ENCODE results near the gene MEF2D.
A peak's percentile ranks its signal among the peaks of the same experiment; 100 is the strongest.

Gene MEF2D

GRCh38 chr1:156436141-156437036 is 64.2 kb downstream of the MEF2D start:
- DNase-seq (ENCODE audit: insufficient read length): no peak
- no peak for FAIRE-seq
- TF ChIP-seq TAF1 (IDR thresholded peaks at IDR 0.05; ENCODE audit: borderline replicate concordance, low read depth, low read length): no peak
- no peak for TF ChIP-seq POLR2A (IDR thresholded peaks at IDR 0.05; ENCODE audit: low read depth, low read length)
- TF ChIP-seq POLR2AphosphoS5 (IDR thresholded peaks at IDR 0.05; ENCODE audit: low read depth, low read length): no peak

- TF ChIP-seq POLR2A (IDR thresholded peaks at IDR 0.05; ENCODE audit: low read depth, low read length) (no peak), POLR2AphosphoS5 (IDR thresholded peaks at IDR 0.05; ENCODE audit: low read depth, low read length) (no peak), TAF1 (IDR thresholded peaks at IDR 0.05; ENCODE audit: borderline replicate concordance, low read depth, low read length) (no peak)
- DNase-seq (ENCODE audit: insufficient read length) (peak; percentile 34), FAIRE-seq (peak; percentile 5)
Observed at GRCh38 chr1:156435545-156436140, 64.9 kb downstream of the MEF2D start.

GRCh38 chr1:156434989-156435544 is 65.5 kb downstream of the MEF2D start:
- TF ChIP-seq POLR2AphosphoS5 (IDR thresholded peaks at IDR 0.05; ENCODE audit: low read depth, low read length) (no peak), POLR2A (IDR thresholded peaks at IDR 0.05; ENCODE audit: low read depth, low read length) (no peak), TAF1 (IDR thresholded peaks at IDR 0.05; ENCODE audit: borderline replicate concordance, low read depth, low read length) (no peak)
- DNase-seq (ENCODE audit: insufficient read length): no peak
- no peak for FAIRE-seq

GRCh38 chr1:156433602-156434001 is 67.0 kb downstream of the MEF2D start:
- DNase-seq (ENCODE audit: insufficient read length): no peak
- TF ChIP-seq TAF1 (IDR thresholded peaks at IDR 0.05; ENCODE audit: borderline replicate concordance, low read depth, low read length) (no peak), POLR2A (IDR thresholded peaks at IDR 0.05; ENCODE audit: low read depth, low read length) (no peak), POLR2AphosphoS5 (IDR thresholded peaks at IDR 0.05; ENCODE audit: low read depth, low read length) (no peak)
- peak; percentile 74 for FAIRE-seq

GRCh38 chr1:156433032-156433431 is 67.5 kb downstream of the MEF2D start:
- no peak for TF ChIP-seq POLR2AphosphoS5 (IDR thresholded peaks at IDR 0.05; ENCODE audit: low read depth, low read length)
- no peak for TF ChIP-seq TAF1 (IDR thresholded peaks at IDR 0.05; ENCODE audit: borderline replicate concordance, low read depth, low read length)
- TF ChIP-seq POLR2A (IDR thresholded peaks at IDR 0.05; ENCODE audit: low read depth, low read length): no peak
- no peak for FAIRE-seq
- DNase-seq (ENCODE audit: insufficient read length): no peak

- DNase-seq (ENCODE audit: insufficient read length): no peak
- TF ChIP-seq TAF1 (IDR thresholded peaks at IDR 0.05; ENCODE audit: borderline replicate concordance, low read depth, low read length): no peak
- TF ChIP-seq POLR2AphosphoS5 (IDR thresholded peaks at IDR 0.05; ENCODE audit: low read depth, low read length): no peak
- no peak for TF ChIP-seq POLR2A (IDR thresholded peaks at IDR 0.05; ENCODE audit: low read depth, low read length)
- no peak for FAIRE-seq
Observed at GRCh38 chr1:156432669-156433018, 67.9 kb downstream of the MEF2D start.

- TF ChIP-seq POLR2A (IDR thresholded peaks at IDR 0.05; ENCODE audit: low read depth, low read length) (no peak), POLR2AphosphoS5 (IDR thresholded peaks at IDR 0.05; ENCODE audit: low read depth, low read length) (no peak), TAF1 (IDR thresholded peaks at IDR 0.05; ENCODE audit: borderline replicate concordance, low read depth, low read length) (no peak)
- no peak for FAIRE-seq
- DNase-seq (ENCODE audit: insufficient read length): no peak
Observed at GRCh38 chr1:156431769-156432668, 68.6 kb downstream of the MEF2D start.

- DNase-seq (ENCODE audit: insufficient read length) (no peak), FAIRE-seq (no peak)
- TF ChIP-seq POLR2AphosphoS5 (IDR thresholded peaks at IDR 0.05; ENCODE audit: low read depth, low read length) (no peak), TAF1 (IDR thresholded peaks at IDR 0.05; ENCODE audit: borderline replicate concordance, low read depth, low read length) (no peak), POLR2A (IDR thresholded peaks at IDR 0.05; ENCODE audit: low read depth, low read length) (no peak)
Observed at GRCh38 chr1:156431366-156431765, 69.2 kb downstream of the MEF2D start.

- FAIRE-seq: no peak
- DNase-seq (ENCODE audit: insufficient read length): no peak
- TF ChIP-seq POLR2A (IDR thresholded peaks at IDR 0.05; ENCODE audit: low read depth, low read length) (no peak), POLR2AphosphoS5 (IDR thresholded peaks at IDR 0.05; ENCODE audit: low read depth, low read length) (no peak), TAF1 (IDR thresholded peaks at IDR 0.05; ENCODE audit: borderline replicate concordance, low read depth, low read length) (no peak)
Observed at GRCh38 chr1:156430866-156431265, 69.7 kb downstream of the MEF2D start.

- FAIRE-seq: no peak
- no peak for TF ChIP-seq POLR2AphosphoS5 (IDR thresholded peaks at IDR 0.05; ENCODE audit: low read depth, low read length)
- no peak for TF ChIP-seq TAF1 (IDR thresholded peaks at IDR 0.05; ENCODE audit: borderline replicate concordance, low read depth, low read length)
- TF ChIP-seq POLR2A (IDR thresholded peaks at IDR 0.05; ENCODE audit: low read depth, low read length): no peak
- no peak for DNase-seq (ENCODE audit: insufficient read length)
Observed at GRCh38 chr1:156430303-156430702, 70.3 kb downstream of the MEF2D start.

All from GM12892 (cell line).